A549 (cell line): ENCODE data around the gene CREB3L1.

ENCODE experiments used
- CEBPB ChIP-seq, 2 experiments: fragments of >200 bp in 1 of 2; sonication (Bioruptor Twin) in 1 of 2; formaldehyde crosslinking in 1 of 2; IDR thresholded peaks; 2 replicates each; pipeline ENCODE4 v1.6.1; 2012 to 2016
- CTCF ChIP-seq: fragments of >200 bp; sonication (Bioruptor Twin); formaldehyde crosslinking; IDR thresholded peaks from 3 replicates; pipeline ENCODE4 v1.5.1; 2016
- EP300 ChIP-seq, 2 experiments: fragments of >200 bp; sonication (Bioruptor Twin); formaldehyde crosslinking; IDR thresholded peaks; 2 replicates in 1 of 2; 3 replicates in 1 of 2; pipeline ENCODE4 v1.6.1; 2016 to 2017
- POLR2A ChIP-seq: IDR thresholded peaks from 2 replicates; pipeline ENCODE4 v1.6.1; 2012; ENCODE audit warnings: mild to moderate bottlenecking, low read length
- RAD21 ChIP-seq, 2 experiments: fragments of >200 bp in 1 of 2; sonication (Bioruptor Twin) in 1 of 2; formaldehyde crosslinking in 1 of 2; IDR thresholded peaks in 1 of 2; conservative IDR thresholded peaks in 1 of 2; 2 replicates in 1 of 2; 3 replicates in 1 of 2; pipeline ENCODE4 v1.6.1; 2012 to 2018; ENCODE audit warnings: inconsistent platforms in 1 of 2
- REST ChIP-seq: fragments of 200-600 bp; sonication (generic); IDR thresholded peaks from 2 replicates; pipeline ENCODE4 v1.6.1; 2016; ENCODE audit warnings: antibody characterized with exemption, mild to moderate bottlenecking, moderate library complexity
- USF2 ChIP-seq: fragments of 450-650 bp; IDR thresholded peaks from 2 replicates; pipeline ENCODE4 v1.6.1; 2014; ENCODE audit warnings: antibody characterized with exemption

- TF ChIP-seq CTCF (no peak), POLR2A (no peak), REST (no peak), CEBPB (IDR thresholded peaks at IDR 0.05) (no peak), RAD21 (conservative IDR thresholded peaks at IDR 0.05 in 1 of 2, IDR thresholded peaks at IDR 0.05 in 1 of 2) (no peak), USF2 (peak; percentile 71), EP300 (IDR thresholded peaks at IDR 0.05) (no peak)
Observed at GRCh38 chr11:46275964-46276641, 1.4 kb upstream of the CREB3L1 start.
